Ovary (tissue), 9 donors: ENCODE data around the gene C1orf116. TPM values are rescaled to one million over a fixed set of nuclear protein-coding genes. Genes with fewer than 3 reads are reported as not detected.

Experiments
- DNase-seq, 5 donors: peaks; one replicate each; pipeline ENCODE4 v3.0.0-alpha.2; 2019 to 2020
- H3K27ac ChIP-seq, 2 donors: fragments of 200-600 bp; one replicate each; pipeline versions ENCODE4 v1.5.1 to v1.8.0; 2019 to 2022
- H3K27me3 ChIP-seq: fragments of 200-600 bp; one replicate; pipeline ENCODE4 v1.8.0; 2022
- H3K36me3 ChIP-seq: fragments of 200-600 bp; sonication (generic); one replicate; pipeline ENCODE4 v1.5.1; 2019
- H3K4me1 ChIP-seq: one replicate; pipeline ENCODE4 v1.8.1; 2013; ENCODE audit warnings: mild to moderate bottlenecking, moderate library complexity; ENCODE audit not compliant: insufficient read depth
- H3K4me3 ChIP-seq: fragments of 200-600 bp; sonication (generic); one replicate; pipeline ENCODE4 v1.5.1; 2017
- H3K9me3 ChIP-seq, 2 donors: fragments of 200-600 bp in 1 of 2; sonication (generic) in 1 of 2; one replicate each; pipeline versions ENCODE4 v1.5.1 to v1.8.1; 2013 to 2019; ENCODE audit warnings: mild to moderate bottlenecking in 1 of 2, moderate library complexity in 1 of 2
- CTCF ChIP-seq, 3 donors: fragments of 450-650 bp in 2 of 3; fragments of 200-600 bp in 1 of 3; IDR thresholded peaks; one replicate each; pipeline versions ENCODE4 v1.5.1 to v1.8.0; 2016 to 2022; ENCODE audit warnings: antibody characterized with exemption in 3 of 3, mild to moderate bottlenecking in 1 of 3
- EP300 ChIP-seq: sonication (generic); formaldehyde crosslinking; IDR thresholded peaks from one replicate; pipeline ENCODE4 v1.6.1; 2017; ENCODE audit warnings: antibody characterized with exemption
- POLR2A ChIP-seq: fragments of 450-650 bp; IDR thresholded peaks from one replicate; pipeline ENCODE4 v1.6.1; 2017; ENCODE audit warnings: antibody characterized with exemption, mild to moderate bottlenecking, moderate library complexity
- WGBS, 3 donors: extraction: QIAGEN DNeasy Blood & Tissue Kit in 1 of 3; methylation state at CpG; one replicate each; pipeline versions ENCODE4 v1.1.5 to v1.1.7; 2013 to 2017; 5-methylcytosine and 5-hydroxymethylcytosine counted together
- intact Hi-C, 4 donors: fragments of 100-400 bp; cut with DNase I; formaldehyde crosslinking; loops; one replicate each; pipeline versions ENCODE4 v1.11.0 to v1.15.1; 2022 to 2023
- polyA plus RNA-seq, 2 donors: library from polyadenylated mRNA; stranded (reverse); fragments of 200-250 nt in 1 of 2; fragments of 350-450 nt in 1 of 2; fragmentation: Illumina TruSeq in 1 of 2; extraction: RNeasy Lipid Tissue Mini Kit (QIAGEN cat#74804) in 1 of 2; gene quantifications; one replicate each; pipeline ENCODE4 v1.2.3, GENCODE V29; 2013 to 2014
- total RNA-seq, 7 donors: library from RNA; depleted of rRNA in 2 of 7; stranded (reverse); fragments of >200 nt in 2 of 7; fragmentation: NEBNext Ultra II Directional in 3 of 7; extraction: Animal tissue kit (Norgen Biotek cat#: 25700) in 3 of 7; gene quantifications; one replicate each; pipeline versions ENCODE4 v1.1.0 to v1.2.4, GENCODE V29; 2016 to 2023
- donor health status: DM: no; HTN: no; CAD: no; lungs with moderate emphysema.
- donor health status: DM: no; HTN: no; CAD: no.
- donor health status: Bipolar disorder and iron deficiency.
- donor health status: DM: yes; HTN: yes; CAD: no.
- donor health status: DM: no; HTN: no; CAD: no.
- donor health status: DM: yes; HTN: yes; CAD: no.

The C1orf116 gene
- total and polyA plus RNA-seq, 9 donors = 0.02 to 1.6 (median 0.36) TPM; not detected in 2

- Histone ChIP-seq H3K36me3 (no peaks in the 10 kb centered on the region), H3K27ac (no peak overlapping the region), H3K27me3 (no peaks in the 10 kb centered on the region), H3K9me3 (no peaks in the 10 kb centered on the region), H3K4me1 (no peaks in the 10 kb centered on the region), H3K4me3 (no peak overlapping the region)
- DNase-seq = no peak
- intact Hi-C loops = no loop called here
- TF ChIP-seq CTCF (IDR thresholded peaks at IDR 0.05) (no peak), POLR2A (no peak), EP300 (no peak)
- 88 to 92% (median 88%) methylated on average over 3 of the region's 3 CpGs for WGBS, 3 donors
Observed at GRCh38 chr1:207015791-207016190, 16.8 kb downstream of the C1orf116 start.

DNA sequence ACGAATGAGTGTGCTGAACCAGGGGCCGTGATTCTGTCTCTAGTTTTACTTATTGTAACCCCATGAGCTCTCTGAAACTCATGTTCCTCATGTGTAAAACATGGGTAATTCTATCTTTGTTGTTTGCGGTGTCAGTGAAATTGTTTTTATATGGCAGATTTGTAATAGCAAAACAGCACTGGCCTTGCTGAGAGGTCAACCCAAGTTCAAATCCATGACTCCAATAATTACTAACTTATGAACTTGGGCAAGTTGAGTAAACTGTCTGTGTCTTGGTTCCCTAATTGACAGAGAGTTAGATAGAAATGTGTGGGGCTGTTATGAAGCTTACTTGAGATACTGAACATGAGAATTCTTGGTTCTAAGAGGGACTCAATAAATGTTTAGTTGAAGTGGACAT, 17.8 kb downstream of the C1orf116 start:
- TF ChIP-seq CTCF (IDR thresholded peaks at IDR 0.05) (no peak), POLR2A (no peak), EP300 (no peak)
- no peaks in the 10 kb centered on the region for H3K9me3 ChIP-seq
- H3K27me3 ChIP-seq = no peaks in the 10 kb centered on the region
- no peak overlapping the region for H3K4me3 ChIP-seq
- H3K36me3 ChIP-seq = no peaks in the 10 kb centered on the region
- intact Hi-C loops = no loop called here
- 53 to 88% (median 67%) methylated on average over 3 of the region's 3 CpGs for WGBS, 3 donors
- H3K27ac ChIP-seq = no peak overlapping the region
- DNase-seq = no peak
- H3K4me1 ChIP-seq = no peaks in the 10 kb centered on the region

GRCh38 chr1:207013321-207014085, 19.1 kb downstream of the C1orf116 start:
- H3K4me1 ChIP-seq = no peaks in the 10 kb centered on the region
- H3K9me3 ChIP-seq = no peaks in the 10 kb centered on the region
- intact Hi-C loops = no loop called here
- no peaks in the 10 kb centered on the region for H3K36me3 ChIP-seq
- H3K4me3 ChIP-seq = no peak overlapping the region
- DNase-seq = no peak
- 72 to 93% (median 93%) methylated on average over 6 of the region's 6 CpGs for WGBS, 3 donors
- no peaks in the 10 kb centered on the region for H3K27me3 ChIP-seq
- no peak overlapping the region for H3K27ac ChIP-seq
- no peak for TF ChIP-seq CTCF (IDR thresholded peaks at IDR 0.05)
- TF ChIP-seq EP300 = no peak

DNA sequence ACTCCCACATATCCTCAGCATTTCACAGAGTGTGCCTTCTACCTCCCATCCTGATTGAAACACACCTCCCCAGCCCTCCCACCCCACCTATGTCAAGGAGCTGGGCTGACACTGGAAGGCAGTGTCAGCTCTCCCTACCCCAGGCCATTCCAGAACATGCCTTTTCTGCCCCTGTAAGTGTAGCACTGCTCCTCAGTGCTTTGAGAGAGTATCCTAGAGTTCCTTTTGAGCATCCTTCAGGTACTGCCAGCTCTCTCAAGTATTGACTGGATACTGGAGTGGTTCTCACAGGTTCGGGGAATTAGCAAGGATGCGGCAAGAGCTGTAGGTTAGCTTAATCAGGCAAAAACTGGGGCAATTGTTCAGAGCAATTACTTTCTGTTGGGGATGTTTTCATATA, 21.8 kb downstream of the C1orf116 start:
- Histone ChIP-seq H3K36me3 (no peaks in the 10 kb centered on the region), H3K27ac (no peak overlapping the region), H3K9me3 (no peaks in the 10 kb centered on the region), H3K27me3 (no peaks in the 10 kb centered on the region), H3K4me3 (no peak overlapping the region), H3K4me1 (no peaks in the 10 kb centered on the region)
- DNase-seq = no peak
- TF ChIP-seq CTCF (IDR thresholded peaks at IDR 0.05) = no peak
- no peak for TF ChIP-seq POLR2A
- no peak for TF ChIP-seq EP300
- intact Hi-C loops = no loop called here
- WGBS, 3 donors = 98 to 100% (median 100%) methylated on average over 2 of the region's 2 CpGs
